HG03378 (cell line): Measurements from ENCODE around the gene FBRSL1.
A peak's percentile ranks its signal among the peaks of the same experiment; 100 is the strongest.
"Not testable (repeated sequence)": the region's sequence is repeated elsewhere in the genome, so short reads cannot be mapped to it uniquely, and the experiment has no call there.

Experiments used
- ATAC-seq: cut with Tn5 transposase; IDR thresholded peaks from one replicate; pipeline ENCODE4 v1.9.1; 2021; ENCODE audit warnings: mild to moderate bottlenecking, moderate library complexity; ENCODE audit not compliant: unreplicated experiment

FBRSL1 gene

DNA sequence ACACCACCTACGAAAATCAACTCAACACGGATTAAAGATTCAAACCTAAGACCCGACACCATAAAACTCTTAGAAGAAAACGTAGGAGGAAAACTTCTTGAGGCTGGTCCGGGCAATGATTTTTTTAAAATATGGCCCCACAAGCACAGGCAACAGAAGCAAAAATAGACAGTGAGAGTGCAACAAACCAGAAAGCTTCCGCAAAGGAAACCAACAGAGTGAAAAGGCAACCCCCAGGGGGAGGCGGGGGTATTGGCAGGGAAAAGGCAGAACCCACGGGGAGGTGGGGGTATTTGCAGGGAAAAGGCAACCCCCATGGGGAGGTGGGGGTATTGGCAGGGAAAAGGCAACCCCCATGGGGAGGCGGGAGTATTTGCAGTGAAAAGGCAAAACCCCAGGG, 20.5 kb upstream of the FBRSL1 start:
- no peak for ATAC-seq

DNA sequence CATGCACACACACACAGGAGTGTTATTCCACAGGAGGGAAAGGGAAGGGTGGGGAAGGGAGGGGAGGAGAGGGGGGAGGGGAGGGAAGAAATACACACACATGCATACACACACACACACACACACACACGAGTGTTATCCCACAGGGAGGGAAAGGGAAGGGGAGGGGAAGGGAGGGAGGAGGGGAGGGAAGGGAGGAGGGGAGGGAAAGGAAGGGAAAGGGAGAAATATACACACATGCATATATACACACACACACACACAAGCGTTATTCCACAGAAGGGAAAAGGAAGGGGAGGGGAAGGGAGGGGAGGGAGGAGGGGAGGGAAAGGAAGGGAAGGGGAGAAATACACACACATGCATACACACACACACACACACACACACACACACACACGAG, 19.6 kb upstream of the FBRSL1 start:
- ATAC-seq = no peak

GRCh38 chr12:132471011-132471857, 18.7 kb upstream of the FBRSL1 start:
- peak; percentile 58 for ATAC-seq

DNA sequence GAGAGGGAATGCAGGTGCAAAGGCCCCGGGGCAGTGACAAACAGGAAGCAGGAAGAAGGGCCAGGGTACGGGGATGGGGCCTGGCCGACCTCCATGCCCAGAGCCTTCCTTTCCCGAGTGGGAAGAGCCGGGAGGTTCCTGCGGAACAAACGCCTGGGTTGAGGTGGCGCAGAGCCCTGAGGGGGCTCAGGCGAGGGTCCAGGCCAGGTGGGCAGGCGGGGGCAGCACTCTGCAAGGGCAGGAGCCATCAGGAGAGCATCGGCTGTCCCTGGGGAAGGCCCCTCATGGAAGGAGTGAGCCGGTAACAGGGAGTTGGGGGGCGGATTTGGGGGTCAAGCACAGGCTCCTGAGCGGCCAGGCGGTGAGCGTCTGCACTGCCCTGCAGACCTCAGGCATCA, 18.1 kb upstream of the FBRSL1 start:
- no peak for ATAC-seq

- no peak for ATAC-seq
Measured at GRCh38 chr12:132472386-132472785, 17.6 kb upstream of the FBRSL1 start.

DNA sequence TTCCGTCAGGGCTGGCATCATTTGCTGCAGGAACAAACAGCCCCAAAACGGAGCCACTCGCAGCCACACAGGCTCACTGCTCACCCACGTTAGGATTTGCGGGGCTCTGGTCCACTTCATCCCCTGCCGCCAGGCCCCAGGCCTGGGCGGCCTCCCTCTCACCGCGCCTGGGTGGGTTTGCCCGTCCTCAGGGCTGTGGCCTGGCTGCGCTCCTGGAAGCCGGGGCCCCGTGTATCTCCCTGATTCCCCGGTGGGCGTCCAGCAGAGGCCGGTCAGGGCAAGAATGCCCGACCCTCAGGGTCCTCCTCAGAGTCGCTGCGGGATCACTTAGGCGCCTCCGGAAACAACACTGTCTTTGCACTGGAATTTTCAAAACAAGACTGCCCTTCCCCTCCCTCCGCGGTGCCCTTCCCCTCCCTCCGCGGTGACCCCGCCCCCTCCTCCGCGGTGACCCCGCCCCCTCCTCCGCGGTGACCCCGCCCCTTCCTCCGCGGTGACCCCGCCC, 15.7 kb upstream of the FBRSL1 start:
- no peak for ATAC-seq

GRCh38 chr12:132474799-132475303, 15.1 kb upstream of the FBRSL1 start:
- not testable (repeated sequence) for ATAC-seq

DNA sequence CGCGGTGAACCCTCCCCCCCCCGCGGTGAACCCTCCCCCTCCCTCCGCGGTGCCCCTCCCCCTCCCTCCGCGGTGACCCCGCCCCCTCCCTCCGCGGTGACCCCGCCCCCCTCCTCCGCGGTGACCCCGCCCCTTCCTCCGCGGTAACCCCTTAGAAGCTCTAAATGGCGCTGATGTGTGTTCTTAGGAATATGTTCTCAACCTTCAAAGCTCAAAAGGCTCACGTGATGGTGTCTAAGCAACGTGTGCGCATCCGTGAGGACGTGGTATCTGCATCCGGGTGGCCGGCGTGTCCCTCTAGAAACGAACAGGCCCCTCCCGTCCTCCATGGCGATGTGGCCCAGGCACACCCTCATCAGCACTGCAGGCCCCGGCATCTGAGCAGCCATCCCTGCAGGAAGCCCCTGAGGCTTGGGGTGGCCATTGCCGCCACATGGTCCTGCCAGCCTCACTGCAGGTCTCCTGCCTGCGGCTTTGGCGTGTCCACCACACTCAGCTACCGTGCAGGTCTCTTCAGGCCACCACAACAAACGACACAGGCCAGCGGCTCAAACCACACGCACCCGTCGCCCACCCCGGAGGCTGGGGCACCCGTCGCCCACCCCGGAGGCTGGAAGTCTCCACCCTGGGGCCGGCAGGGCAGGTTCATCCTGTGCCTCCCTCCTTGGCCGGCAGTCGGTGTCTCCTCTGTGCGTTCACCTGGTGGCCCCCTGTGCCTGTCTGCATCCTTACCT, 14.5 kb upstream of the FBRSL1 start:
- ATAC-seq = no peak

DNA sequence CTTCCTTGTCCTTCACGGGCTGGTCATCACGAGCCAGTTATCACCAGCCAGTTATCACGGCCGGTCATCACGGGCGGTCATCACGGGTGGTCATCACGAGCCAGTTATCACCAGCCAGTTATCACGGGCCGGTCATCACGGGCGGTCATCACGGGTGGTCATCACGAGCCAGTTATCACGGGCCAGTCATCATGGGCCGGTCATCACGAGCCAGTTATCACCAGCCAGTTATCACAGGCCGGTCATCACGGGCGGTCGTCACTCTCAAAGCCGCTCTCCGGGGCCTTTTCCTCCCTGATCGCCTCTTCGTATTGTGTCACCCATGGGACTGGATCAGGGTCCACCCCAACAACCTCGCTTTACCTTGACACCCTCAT, 13.9 kb upstream of the FBRSL1 start:
- ATAC-seq = no peak

- no peak for ATAC-seq
Measured at GRCh38 chr12:132476421-132476820, 13.5 kb upstream of the FBRSL1 start.

GRCh38 chr12:132477017-132477702, 12.8 kb upstream of the FBRSL1 start:
- ATAC-seq = no peak

DNA sequence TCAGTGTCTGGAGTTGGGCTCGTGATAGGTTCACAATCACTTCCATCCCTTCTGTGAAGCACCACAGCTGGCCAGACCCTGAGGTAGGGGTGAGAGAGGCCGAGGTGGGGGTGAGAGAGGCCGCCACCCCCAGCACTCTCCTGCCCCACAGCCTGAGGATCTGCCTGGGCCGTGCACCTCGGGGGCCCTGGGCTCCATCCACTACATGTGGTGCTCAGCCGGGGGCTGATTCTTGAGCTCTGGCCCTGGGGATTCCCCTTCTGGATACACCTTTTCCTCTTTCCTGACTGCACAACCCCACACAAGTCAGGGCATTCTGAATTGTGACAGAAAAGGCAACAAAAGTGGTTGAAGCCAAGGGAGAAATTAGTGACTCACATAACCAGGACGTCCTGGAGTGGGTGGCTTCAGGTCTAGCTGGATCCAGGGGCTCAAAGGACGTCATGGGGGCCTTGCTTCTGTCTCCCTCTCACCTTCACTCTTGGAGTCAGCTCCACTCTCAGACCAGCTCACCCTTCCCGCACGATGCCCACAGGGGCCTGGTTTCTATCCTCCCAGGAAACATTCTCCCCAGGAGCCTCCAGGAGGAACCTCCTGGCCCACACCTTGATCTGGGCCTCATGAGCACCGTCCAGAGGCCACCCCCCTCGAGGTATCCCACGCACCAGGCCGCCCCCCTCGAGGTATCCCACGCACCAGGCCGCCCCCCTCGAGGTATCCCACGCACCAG, 12.1 kb upstream of the FBRSL1 start:
- ATAC-seq = no peak

DNA sequence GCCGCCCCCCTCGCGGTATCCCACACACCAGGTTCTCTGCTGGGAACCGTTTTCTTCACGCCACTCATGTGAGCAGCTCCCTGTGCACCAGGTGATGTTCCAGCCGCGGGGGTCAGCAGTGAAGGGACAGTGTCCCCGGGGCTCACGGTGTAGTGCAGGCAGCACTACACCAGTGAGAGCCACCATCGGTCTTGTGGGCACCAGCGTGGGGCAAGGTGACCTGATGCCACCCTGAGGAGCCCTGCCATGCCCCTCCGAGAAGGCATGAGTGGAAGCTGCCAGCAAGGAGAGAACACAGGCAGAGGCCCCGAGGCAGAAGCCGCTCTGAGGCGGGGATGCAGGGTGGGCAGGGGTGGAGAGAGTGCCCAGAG, 11.5 kb upstream of the FBRSL1 start:
- no peak for ATAC-seq

- ATAC-seq = no peak
Measured at GRCh38 chr12:132478845-132479244, 11.1 kb upstream of the FBRSL1 start.

- ATAC-seq = no peak
Measured at GRCh38 chr12:132479291-132479690, 10.7 kb upstream of the FBRSL1 start.

- ATAC-seq = no peak
Measured at GRCh38 chr12:132479938-132480622, 9.9 kb upstream of the FBRSL1 start.

DNA sequence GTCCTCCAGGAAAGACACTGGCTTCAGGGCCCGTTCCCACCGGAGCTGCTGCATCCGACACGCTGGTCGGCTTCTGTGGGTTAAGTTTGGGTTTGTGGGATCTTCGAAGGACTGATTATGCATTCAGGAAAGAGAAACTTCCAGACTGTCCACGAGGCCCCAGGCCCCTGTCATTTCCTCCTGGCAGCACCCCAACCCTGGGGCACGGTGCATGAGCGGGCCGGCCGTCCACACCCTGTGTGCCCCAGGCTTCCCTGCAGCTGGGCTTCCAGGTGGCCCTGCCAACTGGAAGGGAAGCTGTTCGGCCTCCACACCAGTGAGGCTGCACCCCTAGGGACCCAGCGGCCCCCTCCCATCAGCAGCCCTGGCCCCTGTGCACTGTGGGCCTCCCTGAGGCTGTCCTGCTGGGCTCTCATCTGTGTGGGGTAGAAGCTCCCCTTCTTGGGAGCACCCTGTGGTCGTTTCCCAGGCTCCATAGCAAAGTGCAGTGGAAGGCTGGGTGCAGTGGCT, 9.3 kb upstream of the FBRSL1 start:
- no peak for ATAC-seq

- ATAC-seq = no peak
Measured at GRCh38 chr12:132481345-132481744, 8.6 kb upstream of the FBRSL1 start.

DNA sequence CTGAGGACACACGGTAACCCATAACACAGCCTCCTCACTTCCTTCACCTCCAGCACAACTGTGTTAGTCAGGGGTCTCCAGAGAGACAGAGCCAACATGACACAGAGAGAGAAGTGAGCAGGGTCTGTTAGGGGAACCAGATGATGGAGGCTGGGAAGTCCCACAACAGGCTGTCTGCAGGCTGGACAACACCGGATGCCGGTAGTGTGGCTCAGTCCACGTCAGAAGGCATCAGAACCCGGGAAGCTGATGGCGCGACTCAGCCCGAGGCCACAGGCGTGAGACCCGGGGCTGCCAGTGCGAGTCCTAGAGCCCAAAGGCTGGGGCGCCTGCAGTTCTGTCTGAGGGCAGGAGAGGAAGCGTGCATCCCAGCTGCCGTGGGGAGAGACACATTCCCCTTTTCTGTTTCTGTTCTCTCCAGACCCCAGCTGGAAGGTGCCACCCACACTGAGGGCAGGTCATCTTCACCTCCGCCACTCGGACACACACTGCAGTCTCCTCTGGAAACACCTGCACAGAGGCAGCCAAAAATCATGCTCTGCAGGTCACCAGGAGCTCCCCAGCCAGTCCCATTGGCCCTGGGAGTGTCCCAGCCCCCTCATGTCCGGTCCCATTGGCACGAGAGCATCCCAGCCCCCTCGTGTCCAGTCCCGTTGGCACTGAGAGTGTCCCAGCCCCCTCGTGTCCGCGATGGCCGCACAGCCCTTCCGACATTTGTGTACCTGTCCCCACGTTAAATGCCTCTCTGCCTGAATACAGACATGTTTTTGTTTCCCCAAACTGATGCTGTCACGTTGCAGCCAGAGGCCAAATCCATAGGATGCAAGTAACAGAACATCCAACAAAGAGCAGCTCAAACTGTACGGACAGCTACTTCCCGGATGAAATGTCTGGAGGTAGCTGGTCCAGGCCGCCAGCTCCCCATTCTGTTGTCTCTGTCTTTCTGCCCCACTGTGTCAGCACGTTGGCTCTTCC, 7.9 kb upstream of the FBRSL1 start:
- no peak for ATAC-seq
